ENCODE results near the gene TGFBR3.

DNA sequence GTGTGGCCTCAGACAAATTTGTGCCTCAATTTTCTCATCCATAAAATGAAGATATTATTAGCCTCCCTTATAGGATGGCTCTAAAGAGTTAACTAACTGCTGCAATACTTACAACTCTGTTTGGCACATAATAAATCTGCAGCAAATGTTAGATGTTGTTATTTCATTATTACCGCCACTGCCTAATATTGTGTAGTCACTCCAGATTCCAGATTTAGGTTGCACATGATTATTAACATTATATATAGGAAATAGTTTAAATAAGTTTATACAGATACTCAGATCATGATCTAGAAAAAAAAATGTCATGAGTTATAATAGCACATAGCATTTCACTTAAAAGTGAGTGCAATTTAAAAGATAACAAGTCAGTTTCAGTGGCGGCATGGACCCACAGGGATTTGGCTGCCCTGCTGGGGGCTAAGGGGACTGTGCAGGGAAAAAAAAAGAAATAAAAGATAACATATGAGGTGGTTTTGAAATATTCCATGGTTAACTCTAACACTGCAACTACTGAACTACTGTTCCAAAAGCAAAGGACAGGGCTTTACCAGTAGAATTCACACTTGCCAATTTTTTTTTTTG, 170.4 kb downstream of the TGFBR3 start:
- TF ChIP-seq, protein P1, sequence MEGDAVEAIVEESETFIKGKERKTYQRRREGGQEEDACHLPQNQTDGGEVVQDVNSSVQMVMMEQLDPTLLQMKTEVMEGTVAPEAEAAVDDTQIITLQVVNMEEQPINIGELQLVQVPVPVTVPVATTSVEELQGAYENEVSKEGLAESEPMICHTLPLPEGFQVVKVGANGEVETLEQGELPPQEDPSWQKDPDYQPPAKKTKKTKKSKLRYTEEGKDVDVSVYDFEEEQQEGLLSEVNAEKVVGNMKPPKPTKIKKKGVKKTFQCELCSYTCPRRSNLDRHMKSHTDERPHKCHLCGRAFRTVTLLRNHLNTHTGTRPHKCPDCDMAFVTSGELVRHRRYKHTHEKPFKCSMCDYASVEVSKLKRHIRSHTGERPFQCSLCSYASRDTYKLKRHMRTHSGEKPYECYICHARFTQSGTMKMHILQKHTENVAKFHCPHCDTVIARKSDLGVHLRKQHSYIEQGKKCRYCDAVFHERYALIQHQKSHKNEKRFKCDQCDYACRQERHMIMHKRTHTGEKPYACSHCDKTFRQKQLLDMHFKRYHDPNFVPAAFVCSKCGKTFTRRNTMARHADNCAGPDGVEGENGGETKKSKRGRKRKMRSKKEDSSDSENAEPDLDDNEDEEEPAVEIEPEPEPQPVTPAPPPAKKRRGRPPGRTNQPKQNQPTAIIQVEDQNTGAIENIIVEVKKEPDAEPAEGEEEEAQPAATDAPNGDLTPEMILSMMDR (IDR thresholded peaks at IDR 0.05) = no peak
- no peak for TF ChIP-seq POLR2A (IDR thresholded peaks at IDR 0.05)
